GM21367 (cell line): ENCODE data around the gene NIPSNAP3A.

Experiments used
- ATAC-seq: cut with Tn5 transposase; IDR thresholded peaks from one replicate; pipeline ENCODE4 v1.9.1; 2021; ENCODE audit not compliant: unreplicated experiment

Gene NIPSNAP3A

GRCh38 chr9:104802906-104803305 lies 55.4 kb downstream of the NIPSNAP3A start:
- no peak for ATAC-seq

GRCh38 chr9:104805441-104805840 lies 58.0 kb downstream of the NIPSNAP3A start:
- ATAC-seq, result no peak

- ATAC-seq, result no peak
Observed at GRCh38 chr9:104808035-104808614, 60.6 kb downstream of the NIPSNAP3A start.
